ACC112 (cell line): ENCODE data around the gene COTL1.
"Not testable (repeated sequence)": the region's sequence is repeated elsewhere in the genome, so short reads cannot be mapped to it uniquely, and the experiment has no call there.

Experiments
- H2AFZ ChIP-seq: fragments of 200-600 bp; sonication (generic); one replicate; pipeline ENCODE4 v1.6.0; 2017; ENCODE audit warnings: antibody characterized with exemption, low read length; ENCODE audit not compliant: unreplicated experiment
- H3K27ac ChIP-seq: fragments of 200-600 bp; sonication (generic); 2 replicates; pipeline ENCODE4 v1.5.1; 2014; ENCODE audit warnings: low read depth, mild to moderate bottlenecking, antibody characterized with exemption, low read length, moderate library complexity
- H3K27me3 ChIP-seq: fragments of 200-600 bp; sonication (generic); 2 replicates; pipeline ENCODE4 v1.6.1; 2014; ENCODE audit warnings: mild to moderate bottlenecking, antibody characterized with exemption, low read length, moderate library complexity, mixed read lengths; ENCODE audit not compliant: insufficient read depth
- H3K36me3 ChIP-seq: fragments of 200-600 bp; sonication (generic); 2 replicates; pipeline ENCODE4 v1.6.1; 2016; ENCODE audit warnings: mild to moderate bottlenecking, antibody characterized with exemption, low read length, moderate library complexity, mixed read lengths; ENCODE audit not compliant: insufficient read depth
- H3K4me1 ChIP-seq: fragments of 200-600 bp; sonication (generic); one replicate; pipeline ENCODE4 v1.6.1; 2016; ENCODE audit warnings: low read length, mixed read lengths; ENCODE audit not compliant: insufficient read depth, unreplicated experiment, control insufficient read depth
- H3K4me3 ChIP-seq: fragments of 200-600 bp; sonication (generic); 2 replicates; pipeline ENCODE4 v1.5.1; 2014; ENCODE audit warnings: mild to moderate bottlenecking, low read depth, low read length
- H3K79me2 ChIP-seq: fragments of 200-600 bp; sonication (generic); one replicate; pipeline ENCODE4 v1.6.0; 2016; ENCODE audit warnings: low read length; ENCODE audit not compliant: control insufficient read depth, unreplicated experiment, insufficient read depth

The COTL1 gene

DNA sequence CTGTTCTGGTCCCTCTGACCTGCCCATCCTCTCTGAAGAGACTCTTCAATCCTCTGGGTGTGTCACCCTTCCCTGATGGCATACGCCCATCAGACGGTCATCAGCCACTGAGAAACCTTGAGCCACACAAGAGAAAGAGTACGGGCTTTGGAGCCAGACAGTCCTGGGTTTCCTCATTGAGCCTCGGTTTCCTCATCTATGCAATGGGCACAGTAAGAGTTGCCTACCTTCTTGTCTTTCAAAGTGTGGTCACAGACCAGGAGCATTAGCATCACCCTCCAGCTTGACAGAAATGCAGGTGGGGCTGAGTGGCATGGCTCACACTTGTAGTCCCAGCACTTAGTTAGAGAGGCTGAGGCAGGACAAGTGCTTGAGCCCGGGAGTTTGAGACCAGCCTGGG, 87.3 kb downstream of the COTL1 start:
- no peaks in the 10 kb centered on the region for H3K27me3 ChIP-seq
- H3K79me2 ChIP-seq: no peaks in the 10 kb centered on the region

DNA sequence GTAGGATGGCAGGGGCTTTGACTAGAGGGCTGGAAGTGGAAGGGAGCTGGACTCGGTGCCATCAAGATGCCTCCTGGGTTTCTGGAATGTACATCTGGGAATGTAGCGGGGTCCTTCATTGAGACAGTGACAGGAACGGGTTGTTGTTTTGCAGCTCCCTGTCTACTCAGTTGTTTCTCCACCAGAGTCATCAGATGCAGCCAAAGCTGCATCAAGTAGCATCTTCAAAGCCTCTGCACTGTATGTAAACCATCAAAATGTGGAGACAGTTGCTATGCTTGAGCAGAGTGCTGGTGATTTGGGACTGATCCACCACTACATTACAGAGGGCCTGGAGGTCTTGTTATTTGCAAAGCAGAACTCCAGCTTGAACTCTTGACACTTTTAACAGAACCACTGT, 88.3 kb downstream of the COTL1 start:
- no peak overlapping the region for H3K4me3 ChIP-seq
- no peaks in the 10 kb centered on the region for H3K36me3 ChIP-seq
- H3K27ac ChIP-seq: no peak overlapping the region
- H2AFZ ChIP-seq: no peak overlapping the region
- peaks cover 26% of the 10 kb centered on the region for H3K4me1 ChIP-seq
- no peaks in the 10 kb centered on the region for H3K27me3 ChIP-seq
- no peaks in the 10 kb centered on the region for H3K79me2 ChIP-seq

More for the DNA sequence above, 87.3 kb downstream of the COTL1 start:
- H3K4me1 ChIP-seq: peaks cover 26% of the 10 kb centered on the region
- H3K4me3 ChIP-seq: no peak overlapping the region
- no peaks in the 10 kb centered on the region for H3K36me3 ChIP-seq
- H2AFZ ChIP-seq: no peak overlapping the region
- no peak overlapping the region for H3K27ac ChIP-seq

DNA sequence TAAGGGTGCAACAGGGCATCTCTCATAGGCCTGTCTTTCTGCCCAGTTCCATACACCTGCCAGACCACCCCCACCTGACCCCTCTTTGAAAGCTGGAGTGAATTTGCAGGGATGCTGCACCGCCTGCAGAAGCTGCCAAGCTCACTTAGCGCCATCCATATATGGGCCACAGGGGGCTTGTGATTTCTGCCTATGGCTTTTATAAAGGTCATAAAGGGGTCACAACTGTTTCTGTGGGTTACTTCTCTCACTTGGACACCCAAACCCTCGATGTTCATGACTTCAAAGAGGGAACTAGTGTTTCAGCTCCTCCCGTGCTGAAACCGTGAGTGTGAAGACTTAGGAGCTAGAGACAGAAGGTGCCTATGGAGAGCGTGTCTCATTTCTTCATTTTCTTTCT, 89.6 kb downstream of the COTL1 start:
- H3K27me3 ChIP-seq: no peaks in the 10 kb centered on the region
- no peak overlapping the region for H2AFZ ChIP-seq
- H3K27ac ChIP-seq: no peak overlapping the region
- peaks cover 26% of the 10 kb centered on the region for H3K4me1 ChIP-seq
- no peak overlapping the region for H3K4me3 ChIP-seq
- no peaks in the 10 kb centered on the region for H3K36me3 ChIP-seq
- no peaks in the 10 kb centered on the region for H3K79me2 ChIP-seq

DNA sequence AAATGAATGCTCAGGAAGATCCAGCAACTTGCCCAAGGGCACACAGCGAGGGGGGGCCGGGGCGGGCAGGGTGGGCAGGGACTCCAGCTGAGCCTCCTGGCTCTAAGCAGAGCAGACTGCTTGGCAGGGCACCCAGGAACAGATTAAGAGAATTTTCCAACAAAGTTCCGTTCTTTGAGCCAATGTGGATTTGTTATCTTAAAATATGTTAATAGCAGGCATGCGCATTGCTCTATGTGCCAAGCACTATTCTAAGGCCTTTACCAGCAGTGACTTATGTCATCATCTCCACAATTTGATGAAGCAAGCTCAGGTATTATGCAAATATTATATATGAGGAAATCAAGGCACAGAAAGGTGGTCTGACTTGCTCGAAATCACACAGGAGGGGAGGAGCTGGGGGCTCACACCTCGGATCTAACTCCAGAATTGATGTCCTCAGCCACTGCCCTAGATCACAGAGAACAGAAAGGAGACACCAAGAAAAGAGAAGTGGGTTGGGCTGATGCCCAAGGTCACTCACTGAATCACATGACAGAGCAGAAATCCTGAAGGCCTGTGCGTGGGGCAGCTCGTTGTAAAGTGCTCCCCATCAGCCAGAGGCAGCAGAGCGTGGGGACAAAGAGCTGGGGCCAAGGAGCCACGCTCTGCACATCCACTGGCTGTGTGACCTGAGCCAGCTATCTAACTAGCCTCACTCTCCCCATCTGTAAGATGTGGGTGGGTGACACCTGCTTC, 90.2 kb downstream of the COTL1 start:
- Histone ChIP-seq H3K4me1 (peaks cover 20% of the 10 kb centered on the region), H3K27me3 (no peaks in the 10 kb centered on the region), H3K4me3 (no peak overlapping the region), H2AFZ (peak overlapping the region; percentile 65), H3K79me2 (no peaks in the 10 kb centered on the region), H3K36me3 (no peaks in the 10 kb centered on the region), H3K27ac (no peak overlapping the region)

DNA sequence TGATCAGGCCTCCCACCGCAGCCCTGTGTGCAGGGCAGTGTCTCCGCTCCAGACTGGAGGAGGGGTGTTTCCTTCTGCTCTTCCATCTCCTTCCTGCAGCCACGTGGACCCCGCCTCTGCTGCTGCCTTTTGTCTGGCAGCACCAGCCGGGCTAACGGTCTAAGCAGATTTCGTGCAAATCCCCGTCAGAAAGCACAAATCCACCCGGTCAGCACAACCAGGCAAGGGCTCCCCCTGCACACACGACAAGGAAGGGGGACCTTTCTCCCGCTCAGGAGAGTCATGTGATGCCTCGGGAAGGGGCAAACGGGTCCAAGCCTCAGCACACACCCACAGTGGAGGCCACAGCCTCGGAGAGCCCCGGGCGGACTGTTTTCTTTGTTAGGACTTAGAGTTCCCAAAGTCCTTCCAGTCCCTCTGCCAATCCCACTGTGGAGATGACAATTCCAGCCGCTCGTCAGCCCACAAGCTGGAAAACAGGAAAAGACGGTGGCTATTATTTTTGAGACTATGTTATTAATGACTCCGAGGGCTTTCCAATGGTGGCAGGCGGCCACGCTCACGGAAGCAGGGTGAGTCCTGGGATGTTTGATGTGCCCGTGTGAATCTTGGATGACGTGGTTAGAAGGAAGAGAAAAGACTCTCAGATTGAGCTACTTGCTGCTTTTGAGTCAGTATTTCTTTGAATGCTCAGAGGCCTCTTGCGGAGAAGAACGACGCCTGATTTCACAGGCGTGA, 90.9 kb downstream of the COTL1 start:
- Histone ChIP-seq H3K79me2 (no peaks in the 10 kb centered on the region), H3K4me1 (peaks cover 13% of the 10 kb centered on the region), H3K27me3 (no peaks in the 10 kb centered on the region), H2AFZ (peak overlapping the region; percentile 65), H3K27ac (no peak overlapping the region), H3K4me3 (no peak overlapping the region), H3K36me3 (no peaks in the 10 kb centered on the region)

DNA sequence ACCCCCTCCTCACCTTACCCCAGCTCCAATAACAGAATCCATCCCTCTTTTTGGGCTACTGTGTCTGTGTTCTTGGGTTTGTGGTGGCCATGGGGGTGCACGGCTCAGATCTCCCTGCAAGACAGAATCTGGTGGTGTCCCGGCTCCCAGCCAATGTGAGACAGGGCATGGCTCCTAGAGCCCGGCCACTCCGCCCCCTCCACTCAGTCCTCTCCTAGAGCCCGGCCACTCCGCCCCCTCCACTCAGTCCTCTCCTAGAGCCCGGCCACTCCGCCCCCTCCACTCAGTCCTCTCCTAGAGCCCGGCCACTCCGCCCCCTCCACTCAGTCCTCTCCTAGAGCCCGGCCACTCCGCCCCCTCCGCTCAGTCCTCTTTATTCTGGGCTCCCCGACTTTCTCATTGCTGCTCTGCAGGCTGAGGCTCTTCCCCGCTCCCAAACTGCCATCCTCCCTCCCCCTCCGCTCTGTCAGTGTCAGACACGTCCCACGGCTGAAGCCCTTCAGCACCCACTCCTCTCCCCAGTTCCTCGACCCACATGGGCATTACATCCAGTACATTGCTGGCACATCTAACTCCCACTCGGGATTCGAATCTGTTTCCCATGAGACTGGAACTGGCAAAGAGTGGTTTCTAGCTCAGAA, 92.8 kb downstream of the COTL1 start:
- not testable (repeated sequence) for H3K4me3 ChIP-seq, H3K36me3 ChIP-seq, H2AFZ ChIP-seq, H3K79me2 ChIP-seq, H3K27me3 ChIP-seq, H3K27ac ChIP-seq, H3K4me1 ChIP-seq

DNA sequence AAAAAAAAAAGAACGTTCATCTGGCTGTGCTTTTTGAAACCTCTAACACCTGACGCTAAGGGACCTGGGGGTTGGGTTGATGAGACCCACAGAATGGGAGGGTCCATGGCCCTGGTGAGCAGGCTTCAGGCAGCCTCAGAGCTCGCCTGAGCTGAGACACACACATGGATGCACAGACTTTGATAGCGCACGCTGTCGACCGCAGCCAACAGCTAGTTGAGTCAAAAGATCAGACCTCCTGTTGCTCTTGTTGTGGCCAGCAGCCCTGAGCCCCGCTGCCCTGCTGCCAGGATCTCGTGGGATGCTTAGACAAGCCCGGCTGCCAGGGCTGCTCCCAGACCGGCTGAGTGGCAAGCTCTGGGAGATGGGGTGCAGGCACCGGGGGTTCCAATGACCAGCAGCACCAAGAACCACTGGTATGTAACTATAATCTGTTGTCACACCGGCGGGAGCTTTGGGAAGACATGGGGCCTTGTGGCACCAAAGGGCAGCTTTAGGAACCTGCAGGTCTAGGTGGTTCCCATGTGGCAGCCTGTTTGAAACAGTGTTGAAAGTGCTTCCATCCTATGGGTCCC, 93.4 kb downstream of the COTL1 start:
- Histone ChIP-seq H3K4me1 (peaks cover 6% of the 10 kb centered on the region), H2AFZ (no peak overlapping the region), H3K4me3 (no peak overlapping the region), H3K27me3 (no peaks in the 10 kb centered on the region), H3K79me2 (no peaks in the 10 kb centered on the region), H3K36me3 (no peaks in the 10 kb centered on the region), H3K27ac (no peak overlapping the region)

DNA sequence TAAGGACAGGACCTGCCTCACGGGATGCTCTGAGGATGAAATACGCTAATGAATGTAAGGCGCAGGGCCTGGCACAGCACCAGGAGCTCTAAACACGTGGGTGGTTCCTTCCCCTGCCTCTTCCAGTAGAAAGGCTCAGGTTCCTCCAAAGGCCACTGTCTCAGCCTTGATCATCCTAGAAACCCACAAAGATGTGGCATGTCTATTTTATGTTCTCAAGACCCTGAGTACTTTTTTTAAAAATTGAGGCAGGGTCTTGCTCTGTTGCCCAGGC, 96.4 kb downstream of the COTL1 start:
- Histone ChIP-seq H3K27me3 (no peaks in the 10 kb centered on the region), H3K4me3 (no peak overlapping the region), H3K79me2 (no peaks in the 10 kb centered on the region), H3K36me3 (no peaks in the 10 kb centered on the region), H3K27ac (no peak overlapping the region), H2AFZ (no peak overlapping the region), H3K4me1 (peaks cover 5% of the 10 kb centered on the region)

DNA sequence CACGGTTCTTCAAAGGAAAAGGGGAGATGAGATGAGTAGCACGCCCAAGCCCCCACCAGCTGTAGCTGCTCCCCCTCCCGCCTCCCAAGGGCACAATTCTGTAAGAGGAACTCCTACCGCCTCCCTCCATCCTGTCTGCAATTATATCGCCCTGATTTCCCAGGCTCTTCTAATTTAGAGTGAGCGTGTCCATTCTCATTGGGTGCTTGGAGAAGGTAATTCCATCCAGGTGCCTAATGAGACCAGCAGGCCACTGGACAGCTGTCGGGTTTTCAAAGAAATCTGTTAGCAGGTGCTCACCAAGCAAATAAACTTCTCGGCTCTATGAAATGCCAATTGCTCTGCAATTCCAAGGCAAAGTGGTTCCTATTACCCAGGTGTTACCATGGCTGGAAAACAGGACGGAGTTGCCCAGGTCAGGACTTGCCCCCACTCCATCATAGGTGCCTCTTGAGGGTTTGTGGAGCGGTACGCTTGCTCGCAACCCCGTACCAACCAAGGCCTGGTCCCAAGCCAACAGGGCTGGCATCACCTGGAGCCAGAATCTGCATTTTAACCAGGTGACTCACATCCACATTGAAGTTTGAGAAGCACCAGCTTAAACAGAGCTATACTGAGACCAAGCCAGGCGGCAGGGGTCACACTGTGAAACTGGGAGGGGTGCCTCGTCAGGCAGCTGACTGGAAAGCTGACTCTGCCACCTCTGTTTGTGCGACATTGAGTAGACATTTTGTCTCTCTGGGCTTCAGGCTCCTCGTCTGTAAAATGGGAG, 97.0 kb downstream of the COTL1 start:
- Histone ChIP-seq H3K4me1 (peaks cover 5% of the 10 kb centered on the region), H2AFZ (no peak overlapping the region), H3K79me2 (no peaks in the 10 kb centered on the region), H3K4me3 (no peak overlapping the region), H3K27me3 (no peaks in the 10 kb centered on the region), H3K27ac (no peak overlapping the region), H3K36me3 (no peaks in the 10 kb centered on the region)

DNA sequence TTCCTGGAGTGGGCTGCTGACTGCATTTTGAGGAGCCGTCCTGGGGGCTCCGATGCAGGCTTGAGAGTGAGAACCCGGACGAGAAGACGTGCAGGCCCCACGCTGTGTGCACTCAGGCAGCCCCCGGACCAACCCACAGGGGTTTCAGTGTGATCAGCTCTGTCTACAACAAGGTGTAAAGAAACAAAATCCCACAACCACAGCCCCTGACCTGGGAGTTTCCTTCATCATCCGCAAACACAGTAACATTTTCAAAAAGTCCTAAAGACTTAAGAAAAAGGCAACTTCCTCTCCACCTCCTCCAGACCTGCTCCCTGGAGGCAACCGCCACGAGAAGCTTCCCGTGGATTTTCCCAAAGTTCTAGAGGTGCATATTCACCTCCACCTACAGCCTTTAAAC, 98.0 kb downstream of the COTL1 start:
- Histone ChIP-seq H3K79me2 (no peaks in the 10 kb centered on the region), H3K27ac (no peak overlapping the region), H3K27me3 (no peaks in the 10 kb centered on the region), H3K4me3 (no peak overlapping the region), H2AFZ (no peak overlapping the region), H3K36me3 (no peaks in the 10 kb centered on the region), H3K4me1 (peaks cover 5% of the 10 kb centered on the region)
